ENCODE data around the gene ADGRL4.
"Not testable (repeated sequence)": the region's sequence is repeated elsewhere in the genome, so short reads cannot be mapped to it uniquely, and the experiment has no call there.

ADGRL4 gene

DNA sequence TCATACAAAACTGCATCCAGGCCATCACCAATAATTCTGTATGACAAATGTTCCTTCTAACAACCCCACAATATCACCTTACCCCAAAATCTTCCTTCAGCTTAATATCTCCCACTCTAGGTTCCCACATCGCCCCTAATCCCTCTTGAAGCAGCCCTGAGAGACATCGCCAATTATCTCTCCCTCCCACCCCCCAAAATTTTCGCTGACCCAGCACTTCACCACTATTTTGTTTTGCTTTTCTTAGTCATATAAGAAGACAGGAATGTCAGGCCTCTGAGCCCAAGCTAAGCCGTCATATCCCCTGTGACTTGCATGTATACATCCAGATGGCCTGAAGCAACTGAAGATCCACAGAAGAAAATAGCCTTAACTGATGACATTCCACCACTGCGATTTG is 126.3 kb downstream of the ADGRL4 start:
- H3K36me3 Mint-ChIP-seq = no peaks in the 10 kb centered on the region
- H3K4me1 Mint-ChIP-seq = no peaks in the 10 kb centered on the region
- H3K9me3 Mint-ChIP-seq = no peaks in the 10 kb centered on the region
- no peak overlapping the region for H3K4me3 Mint-ChIP-seq
- no peaks in the 10 kb centered on the region for H3K27me3 Mint-ChIP-seq
- H3K27ac Mint-ChIP-seq = no peak overlapping the region

DNA sequence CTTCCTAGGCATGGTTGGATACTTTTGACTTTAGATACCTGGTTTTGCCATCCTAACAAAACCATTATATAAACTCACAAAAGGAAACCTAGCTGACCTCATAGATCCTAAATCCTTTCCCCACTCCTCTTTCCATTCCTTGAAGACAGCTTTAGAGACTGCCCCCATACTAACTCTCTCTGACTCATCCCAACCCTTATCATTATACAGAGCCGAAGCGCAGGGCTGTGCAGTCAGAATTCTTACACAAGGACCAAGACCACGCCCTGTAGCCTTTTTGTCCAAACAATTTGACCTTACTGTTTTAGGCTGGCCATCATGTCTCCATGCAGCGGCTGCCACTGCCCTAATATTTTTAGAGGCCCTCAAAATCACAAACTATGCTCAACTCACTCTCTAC is 130.5 kb downstream of the ADGRL4 start:
- H3K27ac Mint-ChIP-seq, H3K36me3 Mint-ChIP-seq, H3K27me3 Mint-ChIP-seq, H3K9me3 Mint-ChIP-seq, H3K4me3 Mint-ChIP-seq, H3K4me1 Mint-ChIP-seq: not testable (repeated sequence)

DNA sequence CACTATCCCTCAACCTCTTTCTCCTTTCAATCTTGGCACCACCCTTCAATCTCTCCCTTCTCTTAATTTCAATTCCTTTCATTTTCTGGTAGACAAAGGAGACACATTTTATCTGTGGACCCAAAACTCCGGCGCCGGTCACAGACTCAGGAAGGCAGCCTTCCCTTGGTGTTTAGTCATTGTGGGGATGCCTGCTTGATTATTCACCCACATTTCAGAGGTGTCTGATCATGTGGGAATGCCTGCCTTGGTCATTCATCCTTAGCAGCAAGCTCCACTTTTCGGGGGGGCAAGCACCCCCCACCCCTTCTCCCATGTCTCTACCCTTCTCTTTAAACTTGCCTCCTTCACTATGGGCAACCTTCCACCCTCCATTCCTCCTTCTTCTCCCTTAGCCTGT is 133.7 kb downstream of the ADGRL4 start:
- H3K27ac Mint-ChIP-seq, H3K27me3 Mint-ChIP-seq, H3K4me3 Mint-ChIP-seq, H3K9me3 Mint-ChIP-seq, H3K36me3 Mint-ChIP-seq, H3K4me1 Mint-ChIP-seq: not testable (repeated sequence)

DNA sequence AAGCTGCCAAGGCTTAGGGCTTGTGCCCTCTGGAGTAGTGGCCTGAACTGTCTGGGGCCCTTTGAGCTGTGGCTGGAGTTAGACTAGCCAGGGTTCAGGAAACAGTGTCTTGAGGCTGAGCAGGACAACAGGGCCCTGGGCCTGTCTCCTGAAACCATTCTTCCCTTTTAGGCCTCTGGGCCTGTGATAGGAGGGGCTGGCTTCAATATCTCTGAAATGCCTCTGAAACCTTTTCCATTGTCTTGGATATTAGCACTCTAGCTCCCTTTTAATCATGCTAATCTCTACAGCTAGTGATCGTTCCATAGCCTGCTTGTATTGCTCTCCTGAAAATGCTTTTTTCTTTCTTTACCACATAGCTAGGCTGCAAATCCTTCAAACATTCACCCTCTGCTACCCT is 135.3 kb downstream of the ADGRL4 start:
- no peaks in the 10 kb centered on the region for H3K9me3 Mint-ChIP-seq
- H3K36me3 Mint-ChIP-seq = no peaks in the 10 kb centered on the region
- no peaks in the 10 kb centered on the region for H3K27me3 Mint-ChIP-seq
- H3K27ac Mint-ChIP-seq = no peak overlapping the region
- H3K4me1 Mint-ChIP-seq = no peaks in the 10 kb centered on the region
- H3K4me3 Mint-ChIP-seq = no peak overlapping the region

DNA sequence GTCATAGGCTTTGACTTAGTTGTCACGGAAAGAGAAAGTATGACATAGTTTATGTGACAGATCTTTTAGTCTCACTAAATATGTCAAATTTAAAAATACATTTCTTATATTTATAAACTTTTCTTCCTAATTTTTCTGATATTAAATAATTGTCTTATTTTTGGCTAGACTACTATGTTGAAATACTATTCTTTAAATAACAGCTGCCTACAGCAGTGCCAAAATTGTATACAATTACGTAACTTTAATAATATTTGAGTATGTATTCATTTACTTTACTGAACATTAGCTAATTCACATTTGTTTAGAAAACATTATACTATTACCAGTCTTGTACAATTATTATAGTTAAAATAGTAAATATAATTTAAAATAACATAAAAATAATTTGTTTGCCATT is 137.4 kb downstream of the ADGRL4 start:
- no peaks in the 10 kb centered on the region for H3K4me1 Mint-ChIP-seq
- H3K27me3 Mint-ChIP-seq = no peaks in the 10 kb centered on the region
- no peaks in the 10 kb centered on the region for H3K9me3 Mint-ChIP-seq
- H3K27ac Mint-ChIP-seq = no peak overlapping the region
- no peak overlapping the region for H3K4me3 Mint-ChIP-seq
- H3K36me3 Mint-ChIP-seq = no peaks in the 10 kb centered on the region

DNA sequence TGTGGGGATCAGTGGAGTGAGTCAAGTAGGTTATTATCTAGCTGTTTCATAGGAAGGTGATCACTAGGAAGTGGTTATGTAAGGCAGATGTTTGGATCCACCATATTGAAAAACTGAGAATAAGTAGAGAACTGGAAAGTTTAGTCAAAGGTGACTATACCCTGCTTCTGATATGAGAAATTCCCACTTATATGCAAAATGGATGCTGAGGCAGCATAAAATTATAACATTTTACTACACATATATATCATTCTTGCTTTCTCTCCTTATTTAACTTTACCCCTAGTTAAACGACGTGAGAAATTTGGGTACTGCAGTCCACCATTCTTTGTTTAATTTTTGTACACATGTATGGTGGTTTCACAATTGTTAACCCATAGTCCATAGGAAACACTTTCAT is 142.4 kb downstream of the ADGRL4 start:
- Mint-ChIP-seq H3K27me3 (no peaks in the 10 kb centered on the region), H3K4me3 (no peak overlapping the region), H3K9me3 (no peaks in the 10 kb centered on the region), H3K27ac (no peak overlapping the region), H3K36me3 (no peaks in the 10 kb centered on the region), H3K4me1 (no peaks in the 10 kb centered on the region)

DNA sequence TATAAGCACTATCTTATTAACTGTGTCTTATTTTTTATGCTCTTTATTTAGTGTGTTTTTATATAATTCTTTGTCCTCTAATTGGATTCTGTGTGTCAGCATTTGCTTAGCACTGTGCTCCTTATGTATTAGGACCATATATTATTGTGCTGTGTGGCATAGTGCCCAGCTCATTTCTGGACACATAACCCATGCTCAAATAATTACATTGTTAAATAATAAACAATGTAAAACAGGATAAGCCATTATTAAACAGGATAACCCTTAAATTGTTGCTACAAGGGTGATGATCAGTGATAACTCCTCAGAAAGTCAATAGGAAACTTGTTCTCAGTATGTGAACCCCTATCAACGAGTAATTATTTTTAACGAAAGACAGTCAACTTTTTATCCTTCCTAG is 150.4 kb downstream of the ADGRL4 start:
- Mint-ChIP-seq H3K36me3 (no peaks in the 10 kb centered on the region), H3K27me3 (peaks cover 5% of the 10 kb centered on the region), H3K4me1 (no peaks in the 10 kb centered on the region), H3K9me3 (no peaks in the 10 kb centered on the region), H3K4me3 (no peak overlapping the region), H3K27ac (no peak overlapping the region)

DNA sequence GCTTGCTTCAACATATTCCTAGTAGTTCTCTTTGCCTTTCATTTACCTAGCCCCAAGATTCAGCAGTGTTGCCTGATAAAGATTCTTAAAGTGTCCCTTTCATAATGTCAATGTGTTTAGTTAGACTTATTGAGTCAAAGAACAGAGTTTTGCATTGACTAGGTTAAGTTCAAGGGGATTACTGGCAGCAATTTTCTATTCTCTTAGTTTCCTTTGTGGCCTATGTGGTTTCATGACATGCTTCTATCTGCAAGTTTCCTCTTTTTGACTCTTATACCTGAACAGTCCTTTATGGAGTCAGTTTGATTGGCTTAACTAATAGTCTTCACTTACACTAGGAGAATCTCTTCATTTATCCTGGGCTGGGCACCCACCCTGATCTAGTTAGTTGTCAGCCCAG is 151.3 kb downstream of the ADGRL4 start:
- H3K36me3 Mint-ChIP-seq = no peaks in the 10 kb centered on the region

DNA sequence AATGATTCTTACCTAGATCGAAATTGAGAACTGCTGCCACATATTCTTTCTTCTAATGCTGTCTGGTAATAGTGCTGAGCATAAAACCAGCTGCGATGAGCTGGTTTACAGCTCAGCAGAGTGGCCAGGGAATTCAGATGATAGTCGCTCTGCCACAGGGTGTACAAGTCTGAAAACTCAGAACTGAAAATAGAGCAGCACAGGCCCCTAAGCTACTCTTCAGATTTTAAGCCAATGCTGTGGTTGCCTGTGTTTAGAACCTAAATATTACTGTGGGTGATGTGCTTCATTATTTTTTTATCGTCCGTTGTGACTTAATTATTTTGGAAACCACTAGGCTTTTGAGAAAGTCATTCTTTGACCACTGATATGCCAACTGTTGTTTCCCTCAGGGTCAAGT is 152.0 kb downstream of the ADGRL4 start:
- Mint-ChIP-seq H3K36me3 (no peaks in the 10 kb centered on the region), H3K9me3 (no peaks in the 10 kb centered on the region), H3K4me3 (no peak overlapping the region), H3K4me1 (no peaks in the 10 kb centered on the region), H3K27ac (no peak overlapping the region), H3K27me3 (peaks cover 5% of the 10 kb centered on the region)

More for the DNA sequence above, 151.3 kb downstream of the ADGRL4 start:
- Mint-ChIP-seq H3K27ac (no peak overlapping the region), H3K9me3 (no peaks in the 10 kb centered on the region), H3K4me1 (no peaks in the 10 kb centered on the region), H3K27me3 (peaks cover 5% of the 10 kb centered on the region), H3K4me3 (no peak overlapping the region)

DNA sequence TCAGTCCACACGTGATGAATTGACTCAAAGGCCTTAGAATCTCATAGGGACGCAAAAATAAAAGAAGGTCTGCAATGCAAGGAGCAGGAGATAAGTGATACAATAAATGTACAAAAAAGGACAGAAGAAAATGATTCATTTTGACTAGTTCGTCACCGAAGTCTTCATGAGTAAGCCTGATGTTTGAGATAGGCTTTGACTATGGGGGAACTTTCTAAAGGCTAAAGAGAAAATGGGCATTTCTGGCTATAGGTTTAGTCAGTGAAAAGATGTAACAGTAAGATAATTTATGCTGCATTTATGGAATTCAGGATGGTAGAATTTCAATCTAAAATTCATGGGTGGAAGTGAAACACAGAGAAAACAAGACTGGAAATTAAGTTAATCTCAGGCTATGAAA is 163.0 kb downstream of the ADGRL4 start:
- Mint-ChIP-seq H3K36me3 (no peaks in the 10 kb centered on the region), H3K4me3 (no peak overlapping the region), H3K4me1 (peaks cover 4% of the 10 kb centered on the region), H3K9me3 (no peaks in the 10 kb centered on the region), H3K27me3 (no peaks in the 10 kb centered on the region), H3K27ac (no peak overlapping the region)

DNA sequence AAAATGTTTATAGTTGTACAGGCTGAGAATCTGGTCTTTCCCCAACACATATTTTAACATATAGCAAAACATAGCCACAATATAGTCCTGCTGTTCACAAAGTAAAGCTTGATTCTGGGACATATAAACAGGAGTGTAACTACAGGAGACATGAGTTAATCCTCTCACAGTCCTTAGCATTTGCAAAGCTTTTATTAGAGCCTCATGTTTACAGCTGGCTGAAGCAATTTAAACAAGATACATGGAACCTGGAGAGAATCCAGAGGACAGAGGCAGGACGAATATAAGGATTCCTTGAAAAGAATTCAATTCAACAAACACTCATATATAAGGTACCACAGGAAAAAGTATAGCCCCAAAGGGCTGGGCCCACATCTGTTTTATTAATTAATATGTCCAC is 163.4 kb downstream of the ADGRL4 start:
- no peak overlapping the region for H3K27ac Mint-ChIP-seq
- no peaks in the 10 kb centered on the region for H3K9me3 Mint-ChIP-seq
- H3K36me3 Mint-ChIP-seq = no peaks in the 10 kb centered on the region
- H3K4me1 Mint-ChIP-seq = peaks cover 4% of the 10 kb centered on the region
- H3K27me3 Mint-ChIP-seq = no peaks in the 10 kb centered on the region
- no peak overlapping the region for H3K4me3 Mint-ChIP-seq

DNA sequence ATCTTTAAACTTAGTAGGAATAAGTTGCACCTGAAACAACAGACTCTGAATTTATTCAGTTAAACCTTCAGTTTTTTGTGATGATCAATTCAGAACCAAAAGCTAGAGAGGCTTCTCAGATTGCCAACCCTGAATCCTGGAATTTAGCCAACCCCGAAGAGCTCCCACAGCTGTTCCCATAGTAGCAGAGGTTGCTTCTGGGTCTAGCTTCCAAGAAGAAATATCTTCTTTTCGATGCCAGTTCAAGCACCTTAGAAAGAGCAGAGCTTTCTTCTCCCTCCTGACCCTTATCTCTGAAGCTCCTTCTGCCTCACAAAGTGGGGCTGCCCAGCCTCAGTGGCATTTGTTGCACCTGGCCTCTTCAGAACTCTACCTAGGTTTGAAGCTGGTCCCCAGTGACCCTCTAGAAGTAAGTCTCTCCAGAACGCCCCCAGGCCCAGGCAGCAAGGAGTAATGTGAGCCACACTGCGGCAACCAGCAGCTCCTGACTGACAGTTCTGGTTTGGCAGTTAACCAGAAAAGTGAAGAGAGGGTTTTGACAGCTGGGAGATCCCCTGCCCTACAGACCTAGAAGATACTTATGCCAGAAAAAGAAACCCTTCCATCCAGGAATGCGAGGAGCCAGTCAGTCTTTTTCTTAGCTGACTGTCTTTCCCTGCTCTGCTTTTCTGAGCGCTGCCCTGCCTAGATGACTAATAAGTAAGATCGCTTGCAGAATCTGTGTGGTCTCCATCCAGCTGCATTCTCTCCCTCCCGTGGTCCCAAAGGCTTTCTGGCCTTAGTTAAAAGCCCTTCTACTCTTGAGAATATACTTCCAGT is 165.9 kb downstream of the ADGRL4 start:
- H3K9me3 Mint-ChIP-seq = no peaks in the 10 kb centered on the region
- H3K27me3 Mint-ChIP-seq = no peaks in the 10 kb centered on the region
- no peak overlapping the region for H3K4me3 Mint-ChIP-seq
- H3K36me3 Mint-ChIP-seq = no peaks in the 10 kb centered on the region
- H3K27ac Mint-ChIP-seq = no peak overlapping the region
- peaks cover 18% of the 10 kb centered on the region for H3K4me1 Mint-ChIP-seq

Measured in activated naive CD4-positive, alpha-beta T cell treated with anti-CD3 and anti-CD28 coated beads, Interleukin-2, amount 50 U/mL, for 24 hours (primary cell).